ENCODE results near the gene SMR3B. TPM values are rescaled to one million over a fixed set of nuclear protein-coding genes. Genes with fewer than 3 reads are reported as not detected.

The SMR3B gene
- polyA plus RNA-seq, 3 donors, result not detected

DNA sequence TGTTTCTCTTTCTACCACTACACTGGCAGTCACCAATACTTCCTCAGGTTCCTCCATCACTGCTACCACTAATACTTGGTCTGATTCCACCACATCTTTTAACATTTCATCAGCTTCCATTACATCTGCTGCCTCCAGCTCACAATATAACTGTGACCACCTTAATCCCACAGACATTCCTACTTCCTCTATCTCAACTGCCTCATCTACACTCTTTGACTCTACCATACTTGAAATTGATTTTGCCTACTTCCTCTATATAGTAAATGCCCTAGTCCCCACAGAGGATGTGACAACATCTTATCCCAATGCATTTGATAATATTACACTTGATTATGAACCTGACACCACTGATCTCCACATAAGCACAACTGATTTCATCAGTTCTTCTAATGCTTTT lies 43.9 kb downstream of the SMR3B start:
- DNase-seq (ENCODE audit: extremely low read depth in 1 of 11, low read depth in 9 of 11, low spot score in 4 of 11), result no peak

DNA sequence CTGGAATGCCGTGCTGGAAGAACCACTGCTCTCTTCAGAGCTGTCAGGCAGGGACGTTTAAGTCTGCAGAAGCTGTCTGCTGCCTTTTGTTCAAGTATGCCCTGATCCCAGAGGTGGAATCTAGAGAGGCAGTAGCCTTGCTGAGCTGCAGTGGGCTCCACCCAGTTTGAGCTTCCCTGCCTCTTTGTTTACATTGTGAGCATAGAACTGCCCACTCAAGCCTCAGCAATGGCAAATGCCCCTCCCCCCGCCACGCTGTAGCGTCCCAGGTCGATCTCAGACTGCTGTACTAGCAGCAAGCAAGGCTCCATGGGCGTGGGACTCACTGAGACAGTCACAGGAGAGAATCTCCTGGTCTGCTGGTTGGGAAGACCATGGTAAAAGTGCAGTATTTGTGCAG lies 54.3 kb downstream of the SMR3B start:
- no peak for DNase-seq (ENCODE audit: extremely low read depth in 1 of 11, low read depth in 9 of 11, low spot score in 4 of 11)

Other genes starting within 250 kb of the SMR3B start
- under 1 TPM; 0.06 to 0.26 (median 0.09) TPM for gene PRR27, start 228.9 kb upstream of the SMR3B start, polyA plus RNA-seq (ENCODE audit: insufficient read length in 3 of 3)
- gene ODAM, start 187.4 kb upstream of the SMR3B start, polyA plus RNA-seq (ENCODE audit: insufficient read length in 3 of 3), result 1 to 10 TPM; 1.2 to 1.8 (median 1.2) TPM
- under 1 TPM; 0.79 to 0.82 (median 0.81) TPM for gene FDCSP, start 157.0 kb upstream of the SMR3B start, polyA plus RNA-seq (ENCODE audit: insufficient read length in 3 of 3)
- gene CSN3, start 140.5 kb upstream of the SMR3B start, polyA plus RNA-seq (ENCODE audit: insufficient read length in 3 of 3), result not detected
- under 1 TPM in 2 of 3 donors, not detected in 1; 0.11 to 0.12 TPM for gene CABS1, start 48.1 kb upstream of the SMR3B start, polyA plus RNA-seq (ENCODE audit: insufficient read length in 3 of 3)
- gene SMR3A, start 22.4 kb upstream of the SMR3B start, polyA plus RNA-seq (ENCODE audit: insufficient read length in 3 of 3), result not detected
- not detected for gene OPRPN, start 14.8 kb downstream of the SMR3B start, polyA plus RNA-seq (ENCODE audit: insufficient read length in 3 of 3)
- gene MUC7, start 89.1 kb downstream of the SMR3B start, polyA plus RNA-seq (ENCODE audit: insufficient read length in 3 of 3), result under 1 TPM in 1 of 3 donors, not detected in 2; 0.34 TPM
- gene AMTN, start 135.4 kb downstream of the SMR3B start, polyA plus RNA-seq (ENCODE audit: insufficient read length in 3 of 3), result not detected
- 1 to 10 TPM; 1.4 to 1.7 (median 1.6) TPM for gene AMBN, start 209.1 kb downstream of the SMR3B start, polyA plus RNA-seq (ENCODE audit: insufficient read length in 3 of 3)
- 1 to 10 TPM; 4.0 to 7.2 (median 6.8) TPM for gene ENAM, start 245.6 kb downstream of the SMR3B start, polyA plus RNA-seq (ENCODE audit: insufficient read length in 3 of 3)

Data from renal cortex interstitium (tissue), 11 donors.